Kidney (tissue), 14 donors: ENCODE data around the gene BLACAT1. TPM values are rescaled to one million over a fixed set of nuclear protein-coding genes. Genes with fewer than 3 reads are reported as not detected.

Experiments
- DNase-seq, 5 donors: peaks; one replicate each; pipeline ENCODE4 v3.0.0-alpha.2; 2013 to 2020
- FAIRE-seq: peaks from 2 replicates; lab custom pipeline; 2012; peaks lifted over from hg19 to GRCh38; lab: Jason Lieb, UNC
- H3K27ac ChIP-seq, 2 donors: one replicate each; pipeline ENCODE4 v1.7.0; 2013; ENCODE audit warnings: low read depth in 2 of 2, low read length in 2 of 2, inconsistent platforms in 1 of 2
- H3K27me3 ChIP-seq: one replicate; pipeline ENCODE4 v1.7.1; 2013; ENCODE audit warnings: low read length, inconsistent platforms; ENCODE audit not compliant: control insufficient read depth, insufficient read depth
- H3K36me3 ChIP-seq, 3 donors: one replicate each; pipeline versions ENCODE4 v1.7.0 to v1.7.1; 2013; ENCODE audit warnings: low read length in 3 of 3, control low read depth in 1 of 3, inconsistent platforms in 1 of 3; ENCODE audit not compliant: insufficient read depth in 3 of 3, control insufficient read depth in 2 of 3
- H3K4me1 ChIP-seq, 3 donors: one replicate each; pipeline versions ENCODE4 v1.7.0 to v1.7.1; 2013; ENCODE audit warnings: low read length in 3 of 3, inconsistent platforms in 1 of 3, low read depth in 1 of 3; ENCODE audit not compliant: control insufficient read depth in 2 of 3, insufficient read depth in 2 of 3
- H3K4me3 ChIP-seq, 3 donors: one replicate each; pipeline versions ENCODE4 v1.7.0 to v1.8.1; 2013; ENCODE audit warnings: low read length in 3 of 3, control low read depth in 1 of 3, inconsistent platforms in 1 of 3
- H3K9ac ChIP-seq, 3 donors: one replicate each; pipeline versions ENCODE4 v1.7.0 to v1.7.1; 2013; ENCODE audit warnings: low read length in 3 of 3, control low read depth in 1 of 3, inconsistent platforms in 1 of 3
- H3K9me3 ChIP-seq, 3 donors: one replicate each; pipeline versions ENCODE4 v1.7.0 to v1.7.1; 2013; ENCODE audit warnings: low read length in 3 of 3, control low read depth in 1 of 3, inconsistent platforms in 1 of 3; ENCODE audit not compliant: control insufficient read depth in 2 of 3, insufficient read depth in 1 of 3
- intact Hi-C: fragments of 100-400 bp; cut with DNase I; formaldehyde crosslinking; loops from one replicate; pipeline ENCODE4 v1.11.1; 2022
- polyA plus RNA-seq: library from polyadenylated mRNA; stranded (reverse); fragments of 350-450 nt; fragmentation: Illumina TruSeq; extraction: RNeasy Lipid Tissue Mini Kit (QIAGEN cat#74804); gene quantifications from one replicate; pipeline ENCODE4 v1.2.3, GENCODE V29; 2014; ENCODE audit warnings: low read depth, low replicate concordance; ENCODE audit not compliant: insufficient read depth
- total RNA-seq: library from RNA; stranded (reverse); fragmentation: NEBNext Ultra II Directional; extraction: Animal tissue kit (Norgen Biotek cat#: 25700); gene quantifications from one replicate; pipeline ENCODE4 v1.2.1, GENCODE V29; 2021
- TF ChIP-seq, protein P1 (sequence below): IDR thresholded peaks from 3 replicates; pipeline ENCODE4 v1.5.1; 2012; ENCODE audit warnings: mild to moderate bottlenecking, moderate library complexity, borderline replicate concordance; ENCODE audit not compliant: insufficient read depth; ENCODE audit errors: extremely low read depth
- donor health status: control.
- donor health status: control.
- donor health status: control.
- donor health status: control.
- donor health status: control.
- donor health status: DM: yes; HTN: yes; CAD: no.
- donor health status: Normal renal cell carcinoma (clear cell type).

The BLACAT1 gene
- total and polyA plus RNA-seq, 2 donors from 2014 or later: 0.37 to 4.3 TPM

DNA sequence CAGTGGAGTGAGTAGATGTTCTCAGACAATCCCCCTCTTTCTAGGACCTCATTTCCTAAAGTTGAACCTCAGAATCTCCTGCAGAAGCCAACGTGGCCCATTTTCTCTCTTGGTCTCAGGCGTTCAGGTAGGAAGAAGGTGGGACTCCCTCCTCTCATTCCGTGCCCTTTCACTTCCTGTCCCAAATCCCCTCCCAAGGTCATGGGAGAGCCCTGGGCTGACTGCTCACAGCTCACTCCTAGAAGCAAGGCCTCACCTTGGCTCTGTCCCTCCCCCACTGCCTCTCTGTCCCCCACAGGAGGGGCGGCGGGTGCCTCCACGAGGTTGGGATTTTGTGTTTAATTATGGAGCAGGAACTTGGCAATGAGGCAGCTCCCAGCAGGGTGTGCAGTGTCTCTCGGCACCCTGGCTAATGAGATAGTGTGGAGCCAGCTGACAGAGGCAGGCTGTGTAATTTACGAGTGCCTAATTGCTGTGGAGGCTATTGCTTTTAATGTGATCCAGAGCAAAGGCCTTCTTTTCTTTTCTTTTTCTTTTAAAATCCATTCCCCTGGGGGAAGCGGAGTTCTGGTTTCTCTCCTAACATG, 39.5 kb upstream of the BLACAT1 start:
- Histone ChIP-seq H3K27me3 (no peaks in the 10 kb centered on the region), H3K4me1 (peaks cover 0 to 14% (median 5%) of the 10 kb centered on the region in 3 donors), H3K27ac (no peak overlapping the region), H3K4me3 (no peak overlapping the region), H3K36me3 (no peaks in the 10 kb centered on the region), H3K9ac (peak overlapping the region in 1 of 3 donors; percentile 24), H3K9me3 (no peaks in the 10 kb centered on the region)
- TF ChIP-seq, protein P1, sequence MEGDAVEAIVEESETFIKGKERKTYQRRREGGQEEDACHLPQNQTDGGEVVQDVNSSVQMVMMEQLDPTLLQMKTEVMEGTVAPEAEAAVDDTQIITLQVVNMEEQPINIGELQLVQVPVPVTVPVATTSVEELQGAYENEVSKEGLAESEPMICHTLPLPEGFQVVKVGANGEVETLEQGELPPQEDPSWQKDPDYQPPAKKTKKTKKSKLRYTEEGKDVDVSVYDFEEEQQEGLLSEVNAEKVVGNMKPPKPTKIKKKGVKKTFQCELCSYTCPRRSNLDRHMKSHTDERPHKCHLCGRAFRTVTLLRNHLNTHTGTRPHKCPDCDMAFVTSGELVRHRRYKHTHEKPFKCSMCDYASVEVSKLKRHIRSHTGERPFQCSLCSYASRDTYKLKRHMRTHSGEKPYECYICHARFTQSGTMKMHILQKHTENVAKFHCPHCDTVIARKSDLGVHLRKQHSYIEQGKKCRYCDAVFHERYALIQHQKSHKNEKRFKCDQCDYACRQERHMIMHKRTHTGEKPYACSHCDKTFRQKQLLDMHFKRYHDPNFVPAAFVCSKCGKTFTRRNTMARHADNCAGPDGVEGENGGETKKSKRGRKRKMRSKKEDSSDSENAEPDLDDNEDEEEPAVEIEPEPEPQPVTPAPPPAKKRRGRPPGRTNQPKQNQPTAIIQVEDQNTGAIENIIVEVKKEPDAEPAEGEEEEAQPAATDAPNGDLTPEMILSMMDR: no peak
- DNase-seq: peak in 4 of 5 donors; percentile 74 to 87 (median 82)
- no peak for FAIRE-seq
- intact Hi-C loops: no loop called here

DNA sequence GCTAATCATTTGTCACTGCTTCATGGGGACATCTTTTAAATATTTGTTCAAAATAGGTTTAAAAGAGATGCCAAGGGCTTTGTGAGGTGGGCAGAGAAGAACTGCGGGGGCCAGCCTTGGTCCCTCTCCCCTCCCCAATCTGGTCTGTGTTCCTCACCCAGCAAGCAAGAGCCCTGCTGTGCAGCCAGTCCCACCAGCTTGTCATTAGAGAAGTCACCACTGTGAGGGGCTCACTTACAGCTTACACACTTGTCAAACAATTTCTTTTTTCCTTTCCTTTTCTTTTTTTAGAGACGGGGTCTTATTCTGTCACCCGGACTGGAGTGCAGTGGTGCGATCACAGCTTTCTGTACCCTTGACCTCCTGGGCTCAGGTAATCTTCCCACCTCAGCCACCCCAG, 38.3 kb upstream of the BLACAT1 start:
- no peak overlapping the region for H3K27ac ChIP-seq
- no peaks in the 10 kb centered on the region for H3K9me3 ChIP-seq
- H3K4me1 ChIP-seq: peaks cover 0 to 14% (median 5%) of the 10 kb centered on the region in 3 donors
- intact Hi-C loops: no loop called here
- H3K27me3 ChIP-seq: no peaks in the 10 kb centered on the region
- no peaks in the 10 kb centered on the region for H3K36me3 ChIP-seq
- DNase-seq (peak in 3 of 5 donors; percentile 33 to 49 (median 39)), FAIRE-seq (no peak)
- TF ChIP-seq, protein P1: no peak
- no peak overlapping the region for H3K4me3 ChIP-seq
- no peak overlapping the region for H3K9ac ChIP-seq

DNA sequence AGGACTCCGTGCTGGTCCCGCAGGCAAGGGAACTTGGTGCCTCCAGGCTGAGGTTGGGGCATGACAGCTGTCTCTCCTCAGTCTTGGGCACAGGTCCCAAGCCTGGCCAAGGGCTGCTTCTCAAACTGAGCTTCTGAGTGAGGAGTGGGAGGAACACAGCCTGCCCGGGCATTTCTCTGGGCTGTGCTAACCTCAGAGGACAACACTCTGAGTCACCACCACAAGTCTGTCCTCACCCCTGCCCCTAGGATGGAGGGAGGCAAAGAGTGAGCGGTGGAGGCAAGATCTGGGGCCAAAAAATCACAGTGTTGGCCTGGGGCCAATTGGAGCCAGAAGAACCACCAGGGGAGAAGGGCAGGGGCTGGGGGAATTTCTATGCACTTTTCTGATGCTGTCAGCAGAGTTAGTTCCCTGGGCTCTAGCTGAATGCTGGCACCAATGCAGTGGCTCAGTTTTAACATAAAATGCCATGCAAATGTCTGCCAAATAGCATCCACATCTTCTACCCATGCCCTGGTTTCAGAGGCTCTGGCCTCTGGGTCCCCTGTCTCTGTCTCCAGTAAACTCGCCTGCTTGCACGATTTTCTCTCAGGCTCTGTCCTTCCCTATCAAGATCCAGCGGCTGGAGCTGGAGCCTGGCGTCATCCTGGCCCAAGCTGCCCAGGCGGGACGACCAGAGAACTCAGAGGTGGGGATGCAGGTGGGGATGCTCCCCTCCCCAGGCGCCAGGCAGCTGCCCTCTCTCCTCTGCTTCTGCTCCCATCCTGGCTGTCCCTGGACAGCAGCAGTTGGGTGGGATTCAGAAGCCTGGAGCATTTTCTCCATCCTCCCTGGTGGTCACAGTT, 37.6 kb upstream of the BLACAT1 start:
- Histone ChIP-seq H3K9me3 (no peaks in the 10 kb centered on the region), H3K4me1 (peaks cover 0 to 14% (median 5%) of the 10 kb centered on the region in 3 donors), H3K4me3 (no peak overlapping the region), H3K9ac (no peak overlapping the region), H3K27ac (peak overlapping the region in 1 of 2 donors; percentile 42), H3K27me3 (no peaks in the 10 kb centered on the region), H3K36me3 (no peaks in the 10 kb centered on the region)
- TF ChIP-seq, protein P1: no peak
- intact Hi-C loops: no loop called here
- FAIRE-seq (no peak), DNase-seq (peak in 1 of 5 donors; percentile 82)
